ENCODE data around the gene GPR83. TPM values are rescaled to one million over a fixed set of nuclear protein-coding genes. Genes with fewer than 3 reads are reported as not detected.

GPR83 gene
- total and polyA plus RNA-seq, 2 of the 4 experiments (the other 2 are of a cell fraction) = under 0.01 to 0.07 TPM

DNA sequence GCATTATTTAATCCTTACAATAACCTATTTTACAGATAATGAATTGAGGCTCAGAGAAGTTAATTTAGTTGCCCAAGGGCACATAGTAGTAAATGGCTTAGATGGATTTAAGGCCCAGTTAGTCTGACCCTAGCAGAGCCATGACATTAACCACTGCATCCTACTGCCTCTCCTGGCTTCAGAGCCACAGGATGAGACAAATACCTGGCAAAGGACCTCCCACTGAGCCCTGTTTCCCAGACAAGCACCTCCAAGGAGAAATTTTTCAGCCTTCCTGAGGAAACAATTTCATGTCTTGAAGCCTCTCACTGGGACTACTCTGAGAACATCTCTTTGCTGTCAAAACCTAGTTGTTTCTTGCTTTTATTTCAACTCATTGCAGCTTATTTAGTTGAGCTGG, 68.4 kb downstream of the GPR83 start:
- Histone ChIP-seq H3K4me2 (ENCODE audit: low read depth, low read length) (no peak overlapping the region), H3K4me1 (ENCODE audit: control insufficient read depth, insufficient read depth, low read length) (no peaks in the 10 kb centered on the region), H3K27ac (ENCODE audit: insufficient read depth, low read length) (no peak overlapping the region), H3K27me3 (ENCODE audit: control insufficient read depth, insufficient read depth, low read length) (peaks cover 3% of the 10 kb centered on the region), H3K9me3 (ENCODE audit: control insufficient read depth, insufficient read depth, low read length) (no peaks in the 10 kb centered on the region), H2AK9ac (replicated peaks; ENCODE audit: low read depth, low read length, poor library complexity) (no peak overlapping the region), H3K79me1 (ENCODE audit: low read depth in 1 of 2, low read length in 2 of 2) (no peaks in the 10 kb centered on the region), H3K9me1 (ENCODE audit: insufficient read depth, low read length) (no peaks in the 10 kb centered on the region), H2AK5ac (ENCODE audit: low read depth, low read length) (no peak overlapping the region), H3K18ac (ENCODE audit: low read depth, low read length) (no peak overlapping the region), H3K4me3 (ENCODE audit: insufficient read depth, low read depth, low read length) (no peak overlapping the region), H4K8ac (ENCODE audit: low read depth in 2 of 2, low read length in 2 of 2) (no peak overlapping the region), H3K36me3 (ENCODE audit: control insufficient read depth, insufficient read depth, low read length) (no peaks in the 10 kb centered on the region), H2BK20ac (ENCODE audit: low read depth, low read length) (no peak overlapping the region), H2BK15ac (ENCODE audit: low read depth, low read length) (no peak overlapping the region), H3K23ac (ENCODE audit: low read depth, low read length) (no peak overlapping the region), H3K4ac (ENCODE audit: low read depth, low read length) (no peak overlapping the region), H2AFZ (replicated peaks; ENCODE audit: low read length, poor library complexity) (no peak overlapping the region), H2BK5ac (ENCODE audit: low read depth, low read length, poor library complexity, severe bottlenecking) (no peak overlapping the region), H3K14ac (replicated peaks; ENCODE audit: low read depth, low read length) (no peak overlapping the region), H3K56ac (ENCODE audit: extremely low read depth, insufficient read depth, low read length) (no peak overlapping the region), H2BK120ac (ENCODE audit: low read depth, low read length) (no peak overlapping the region), H3K9ac (ENCODE audit: low read depth, low read length) (no peak overlapping the region), H4K5ac (ENCODE audit: low read depth, low read length) (no peak overlapping the region), H4K91ac (ENCODE audit: insufficient read depth, low read depth, low read length) (no peak overlapping the region), H4K20me1 (ENCODE audit: insufficient read depth, low read length) (no peaks in the 10 kb centered on the region)
- ATAC-seq (ENCODE audit: low read depth) (no peak), DNase-seq (no peak)
- in situ Hi-C loops (cut with MboI; ENCODE audit: low sequenced_read_pairs) = no loop called here
- dilution Hi-C loops (cut with HindIII; ENCODE audit: low sequenced_read_pairs, unreplicated experiment) = no loop called here
- CTCF ChIA-PET = no interaction called here
- BruUV-seq (replicated peaks) = no TSS peak
- TF ChIP-seq RFX5 (IDR thresholded peaks at IDR 0.05; ENCODE audit: low read depth, low read length) = no peak
- no peak for TF ChIP-seq USF2 (IDR thresholded peaks at IDR 0.05; ENCODE audit: low read depth, low read length)
- POLR2A ChIA-PET (ENCODE audit: unreplicated experiment) = no interaction called here
- intact Hi-C loops (cut with micrococcal nuclease) = no loop called here

Data from IMR-90 (cell line).